ENCODE measurements around the gene POLR2C. TPM values are rescaled to one million over a fixed set of nuclear protein-coding genes. Genes with fewer than 3 reads are reported as not detected.
"Not testable (repeated sequence)": the region's sequence is repeated elsewhere in the genome, so short reads cannot be mapped to it uniquely, and the experiment has no call there.

POLR2C gene
- total RNA-seq, 1 experiment from 2014 or later = 151 TPM

- no peak for DNase-seq
- Histone ChIP-seq H3K9me3 (replicated peaks) (peaks cover 6% of the 10 kb centered on the region; the same call in 1 of the 2 replicates), H3K27ac (no peak overlapping the region), H3K36me3 (peaks cover 79% of the 10 kb centered on the region), H3K4me3 (no peak overlapping the region), H3K27me3 (no peaks in the 10 kb centered on the region), H3K4me1 (no peaks in the 10 kb centered on the region)
Observed at GRCh38 chr16:57435838-57436237, 26.6 kb upstream of the POLR2C start.

- not testable (repeated sequence) for H3K9me3 ChIP-seq (replicated peaks); H3K4me3 ChIP-seq; H3K4me1 ChIP-seq; DNase-seq; H3K27me3 ChIP-seq; H3K27ac ChIP-seq
- peaks cover 48% of the 10 kb centered on the region for H3K36me3 ChIP-seq
Observed at GRCh38 chr16:57439947-57440346, 22.5 kb upstream of the POLR2C start.

- H3K9me3 ChIP-seq (replicated peaks); H3K4me1 ChIP-seq; DNase-seq; H3K27me3 ChIP-seq; H3K27ac ChIP-seq; H3K4me3 ChIP-seq: not testable (repeated sequence)
- peaks cover 48% of the 10 kb centered on the region for H3K36me3 ChIP-seq
Observed at GRCh38 chr16:57440551-57440950, 21.9 kb upstream of the POLR2C start.

- Histone ChIP-seq H3K36me3 (peaks cover 20% of the 10 kb centered on the region), H3K9me3 (replicated peaks) (peaks cover 4% of the 10 kb centered on the region; the same call in 1 of the 2 replicates), H3K27me3 (no peaks in the 10 kb centered on the region), H3K4me3 (no peak overlapping the region), H3K4me1 (no peaks in the 10 kb centered on the region), H3K27ac (no peak overlapping the region)
- DNase-seq = no peak
Observed at GRCh38 chr16:57444711-57445110, 17.8 kb upstream of the POLR2C start.

GRCh38 chr16:57445510-57445909 is 17.0 kb upstream of the POLR2C start:
- no peaks in the 10 kb centered on the region; the same call in 1 of the 2 replicates for H3K9me3 ChIP-seq (replicated peaks)
- no peaks in the 10 kb centered on the region for H3K27me3 ChIP-seq
- peaks cover 12% of the 10 kb centered on the region for H3K36me3 ChIP-seq
- no peak overlapping the region for H3K27ac ChIP-seq
- no peak for DNase-seq
- H3K4me1 ChIP-seq = no peaks in the 10 kb centered on the region
- no peak overlapping the region for H3K4me3 ChIP-seq

- peak overlapping the region; percentile 92 for H3K4me3 ChIP-seq
- H3K27ac ChIP-seq = peak overlapping the region; percentile 90
- H3K27me3 ChIP-seq = no peaks in the 10 kb centered on the region
- H3K4me1 ChIP-seq = no peaks in the 10 kb centered on the region
- H3K9me3 ChIP-seq (replicated peaks) = no peaks in the 10 kb centered on the region
- peaks cover 9% of the 10 kb centered on the region for H3K36me3 ChIP-seq
- DNase-seq = peak; percentile 45 to 56
Observed at GRCh38 chr16:57446531-57447185, 15.8 kb upstream of the POLR2C start.

- Histone ChIP-seq H3K9me3 (replicated peaks) (no peaks in the 10 kb centered on the region), H3K27me3 (no peaks in the 10 kb centered on the region), H3K36me3 (peaks cover 12% of the 10 kb centered on the region), H3K4me1 (no peaks in the 10 kb centered on the region), H3K27ac (peak within 1 kb of the TSS; percentile 90), H3K4me3 (peak within 1 kb of the TSS; percentile 92)
- DNase-seq = peak; percentile 97
Observed at GRCh38 chr16:57447186-57447962, 15.1 kb upstream of the POLR2C start, which contains the start of the genes CIAPIN1 and COQ9. Gene CIAPIN1 (minus strand): TSS chr16:57447385. CDS start chr16:57440928, 6,457 bp downstream. Gene COQ9 (plus strand): TSS chr16:57447479. CDS start chr16:57447506, 27 bp downstream.

- peaks cover 45% of the 10 kb centered on the region for H3K36me3 ChIP-seq
- H3K27me3 ChIP-seq = no peaks in the 10 kb centered on the region
Observed at GRCh38 chr16:57452021-57452420, 10.5 kb upstream of the POLR2C start.

GRCh38 chr16:57462978-57463362 is 491 bp downstream of the POLR2C start:
- no peak for DNase-seq
- Histone ChIP-seq H3K36me3 (peaks cover 44% of the 10 kb centered on the region), H3K27ac (peak overlapping the region; percentile 27; the same call in 1 of the 2 replicates)

More at GRCh38 chr16:57452021-57452420, 10.5 kb upstream of the POLR2C start:
- Histone ChIP-seq H3K4me3 (no peak overlapping the region), H3K4me1 (no peaks in the 10 kb centered on the region), H3K9me3 (replicated peaks) (no peaks in the 10 kb centered on the region), H3K27ac (no peak overlapping the region)
- no peak for DNase-seq

GRCh38 chr16:57464523-57464922 is 2.0 kb downstream of the POLR2C start:
- H3K27me3 ChIP-seq = no peaks in the 10 kb centered on the region
- no peak overlapping the region for H3K4me3 ChIP-seq
- DNase-seq = no peak
- peaks cover 52% of the 10 kb centered on the region for H3K36me3 ChIP-seq
- no peaks in the 10 kb centered on the region for H3K9me3 ChIP-seq (replicated peaks)
- no peaks in the 10 kb centered on the region for H3K4me1 ChIP-seq
- H3K27ac ChIP-seq = no peak overlapping the region

More at GRCh38 chr16:57462978-57463362, 491 bp downstream of the POLR2C start:
- no peaks in the 10 kb centered on the region for H3K27me3 ChIP-seq
- H3K4me1 ChIP-seq = no peaks in the 10 kb centered on the region
- peak overlapping the region; percentile 75 for H3K4me3 ChIP-seq
- no peaks in the 10 kb centered on the region for H3K9me3 ChIP-seq (replicated peaks)

- Histone ChIP-seq H3K4me1 (no peaks in the 10 kb centered on the region), H3K27ac (no peak overlapping the region), H3K36me3 (peaks cover 75% of the 10 kb centered on the region), H3K4me3 (no peak overlapping the region), H3K27me3 (no peaks in the 10 kb centered on the region), H3K9me3 (replicated peaks) (no peaks in the 10 kb centered on the region)
- no peak for DNase-seq
Observed at GRCh38 chr16:57468346-57468745, 5.9 kb downstream of the POLR2C start.

- Histone ChIP-seq H3K4me1 (no peaks in the 10 kb centered on the region), H3K36me3 (peaks cover 74% of the 10 kb centered on the region), H3K27ac (no peak overlapping the region)
Observed at GRCh38 chr16:57469046-57469445, 6.6 kb downstream of the POLR2C start.

GRCh38 chr16:57469917-57470470 is 7.5 kb downstream of the POLR2C start:
- H3K27me3 ChIP-seq = no peaks in the 10 kb centered on the region
- no peak for DNase-seq
- H3K36me3 ChIP-seq = peaks cover 68% of the 10 kb centered on the region
- H3K9me3 ChIP-seq (replicated peaks) = no peaks in the 10 kb centered on the region
- no peaks in the 10 kb centered on the region for H3K4me1 ChIP-seq
- no peak overlapping the region for H3K4me3 ChIP-seq
- H3K27ac ChIP-seq = no peak overlapping the region

More at GRCh38 chr16:57469046-57469445, 6.6 kb downstream of the POLR2C start:
- no peak overlapping the region for H3K4me3 ChIP-seq
- DNase-seq = no peak
- H3K27me3 ChIP-seq = no peaks in the 10 kb centered on the region
- H3K9me3 ChIP-seq (replicated peaks) = no peaks in the 10 kb centered on the region

GRCh38 chr16:57470711-57471110 is 8.2 kb downstream of the POLR2C start:
- no peaks in the 10 kb centered on the region for H3K4me1 ChIP-seq
- no peak overlapping the region for H3K4me3 ChIP-seq
- peaks cover 61% of the 10 kb centered on the region for H3K36me3 ChIP-seq
- no peak overlapping the region for H3K27ac ChIP-seq
- DNase-seq = no peak
- no peaks in the 10 kb centered on the region for H3K9me3 ChIP-seq (replicated peaks)
- no peaks in the 10 kb centered on the region for H3K27me3 ChIP-seq

- no peak overlapping the region for H3K4me3 ChIP-seq
- no peaks in the 10 kb centered on the region for H3K4me1 ChIP-seq
- peaks cover 56% of the 10 kb centered on the region for H3K36me3 ChIP-seq
- H3K27me3 ChIP-seq = no peaks in the 10 kb centered on the region
- H3K9me3 ChIP-seq (replicated peaks) = no peaks in the 10 kb centered on the region
- DNase-seq = no peak
- H3K27ac ChIP-seq = no peak overlapping the region
Observed at GRCh38 chr16:57471209-57471608, 8.7 kb downstream of the POLR2C start.

Measured in SJCRH30 (cell line).